Measurements from ENCODE around the gene GTPBP3. TPM values are rescaled to one million over a fixed set of nuclear protein-coding genes. Genes with fewer than 3 reads are reported as not detected.

GTPBP3 gene
- total RNA-seq, 1 experiment from 2014 or later = 73.0 TPM

DNA sequence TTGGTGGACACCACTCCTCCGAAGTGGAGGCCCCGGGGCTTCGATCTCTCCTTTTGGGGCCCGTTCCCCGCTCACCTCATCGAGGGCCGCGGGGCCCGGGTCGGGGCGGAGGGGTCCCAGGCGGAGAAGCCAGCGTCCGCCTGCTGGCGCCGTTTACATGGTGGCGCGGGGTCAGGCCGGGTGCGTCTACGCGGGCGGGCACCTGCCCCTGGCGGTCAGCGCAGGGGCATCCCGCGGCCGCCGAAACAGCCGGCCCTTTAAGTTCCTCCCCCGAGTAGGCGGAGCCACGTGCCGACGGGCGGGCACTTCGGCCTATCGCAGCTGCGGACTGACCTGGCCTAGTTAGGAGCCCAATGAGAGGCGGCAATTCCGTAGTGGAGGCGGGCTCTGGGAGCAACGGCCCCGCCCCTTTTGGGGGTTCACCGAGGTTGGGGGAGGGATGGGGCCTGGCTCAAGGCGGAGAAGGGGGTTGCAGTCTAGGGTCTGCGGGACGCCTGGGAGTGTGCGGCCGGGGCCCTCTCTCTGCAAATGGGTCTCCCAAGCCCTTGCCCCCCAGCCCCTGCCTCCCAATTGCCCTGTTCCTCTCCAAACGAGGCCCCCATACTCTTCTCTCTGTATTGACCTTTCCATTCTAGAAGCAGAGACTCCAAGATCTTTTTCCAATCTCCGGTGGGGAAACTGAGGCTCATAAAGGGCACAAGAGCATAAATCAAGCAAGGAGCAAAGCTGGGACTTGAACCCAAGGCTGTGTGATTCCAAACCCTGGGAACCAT, 34.0 kb upstream of the GTPBP3 start, which contains the start of gene ABHD8:
ABHD8 (minus strand) TSS at position 259 of the 773 bp plus-strand sequence. CDS start 1,809 bp downstream, outside the sequence.
- H3K79me2 ChIP-seq (ENCODE audit: insufficient read depth, low read length) = peaks cover 15% of the 10 kb centered on the region
- no TSS peak for BruUV-seq (replicated peaks)
- RAD21 ChIA-PET (ENCODE audit: low non-redundant PET in 1 of 2, low total read pairs in 2 of 2, uncharacterized antibody in 2 of 2, unreplicated experiment in 2 of 2) = no interaction called here
- CTCF ChIA-PET = no interaction called here
- peak within 1 kb of the TSS; percentile 48 to 54 for H3K4me3 ChIP-seq (replicated peaks in 1 of 2; ENCODE audit: low read depth in 1 of 2, low read length in 2 of 2)
- peak within 1 kb of the TSS; percentile 55 for H3K9ac ChIP-seq (ENCODE audit: low read length)
- no peaks in the 10 kb centered on the region for H3K27me3 ChIP-seq (ENCODE audit: insufficient read depth, low read length)
- no peak within 1 kb of the TSS for H2AFZ ChIP-seq (ENCODE audit: low read depth, low read length, poor library complexity, severe bottlenecking)
- peak within 1 kb of the TSS; percentile 50; the same call in 1 of the 2 replicates for H3K27ac ChIP-seq (ENCODE audit: low read depth, low read length)
- DNase-seq (ENCODE audit: low read depth, low spot score) (peak; percentile 92), ATAC-seq (peak; percentile 79)
- peaks cover 36 to 56% of the 10 kb centered on the region in 2 experiments for H3K4me1 ChIP-seq (ENCODE audit: control insufficient read depth in 1 of 2, insufficient read depth in 2 of 2, low read length in 2 of 2)
- intact Hi-C loops (cut with micrococcal nuclease) = no loop called here
- no peaks in the 10 kb centered on the region for H4K20me1 ChIP-seq (ENCODE audit: insufficient read depth)
- no peaks in the 10 kb centered on the region for H3K9me2 ChIP-seq (ENCODE audit: insufficient read depth)
- H3K9me3 ChIP-seq (ENCODE audit: control insufficient read depth in 1 of 2, insufficient read depth in 1 of 2, low read depth in 1 of 2, low read length in 2 of 2) = no peaks in the 10 kb centered on the region
- TF ChIP-seq, protein P1, sequence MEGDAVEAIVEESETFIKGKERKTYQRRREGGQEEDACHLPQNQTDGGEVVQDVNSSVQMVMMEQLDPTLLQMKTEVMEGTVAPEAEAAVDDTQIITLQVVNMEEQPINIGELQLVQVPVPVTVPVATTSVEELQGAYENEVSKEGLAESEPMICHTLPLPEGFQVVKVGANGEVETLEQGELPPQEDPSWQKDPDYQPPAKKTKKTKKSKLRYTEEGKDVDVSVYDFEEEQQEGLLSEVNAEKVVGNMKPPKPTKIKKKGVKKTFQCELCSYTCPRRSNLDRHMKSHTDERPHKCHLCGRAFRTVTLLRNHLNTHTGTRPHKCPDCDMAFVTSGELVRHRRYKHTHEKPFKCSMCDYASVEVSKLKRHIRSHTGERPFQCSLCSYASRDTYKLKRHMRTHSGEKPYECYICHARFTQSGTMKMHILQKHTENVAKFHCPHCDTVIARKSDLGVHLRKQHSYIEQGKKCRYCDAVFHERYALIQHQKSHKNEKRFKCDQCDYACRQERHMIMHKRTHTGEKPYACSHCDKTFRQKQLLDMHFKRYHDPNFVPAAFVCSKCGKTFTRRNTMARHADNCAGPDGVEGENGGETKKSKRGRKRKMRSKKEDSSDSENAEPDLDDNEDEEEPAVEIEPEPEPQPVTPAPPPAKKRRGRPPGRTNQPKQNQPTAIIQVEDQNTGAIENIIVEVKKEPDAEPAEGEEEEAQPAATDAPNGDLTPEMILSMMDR (IDR thresholded peaks at IDR 0.05 in 2 of 3, conservative IDR thresholded peaks at IDR 0.05 in 1 of 3; ENCODE audit: borderline replicate concordance in 1 of 3, insufficient read depth in 1 of 3, low read depth in 2 of 3, low read length in 2 of 3) = peak in 2 of 3 experiments; percentile 50 to 54; a peak in 3 of 6 replicates
- TF ChIP-seq, protein P2, sequence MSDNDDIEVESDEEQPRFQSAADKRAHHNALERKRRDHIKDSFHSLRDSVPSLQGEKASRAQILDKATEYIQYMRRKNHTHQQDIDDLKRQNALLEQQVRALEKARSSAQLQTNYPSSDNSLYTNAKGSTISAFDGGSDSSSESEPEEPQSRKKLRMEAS (IDR thresholded peaks at IDR 0.05) = no peak; the same call in 1 of the 2 replicates
- TF ChIP-seq POLR2AphosphoS5 (IDR thresholded peaks at IDR 0.05; ENCODE audit: low read depth, low read length) = peak; percentile 61
- TF ChIP-seq SP1 (IDR thresholded peaks at IDR 0.05; ENCODE audit: low read depth) = peak; percentile 96
- TF ChIP-seq ZFX (IDR thresholded peaks at IDR 0.05) = peak; percentile 26; the same call in 1 of the 2 replicates
- peak; percentile 46; the same call in 1 of the 2 replicates for TF ChIP-seq EGR1 (IDR thresholded peaks at IDR 0.05; ENCODE audit: low read depth)
- TF ChIP-seq EZH2phosphoT487 (IDR thresholded peaks at IDR 0.05; ENCODE audit: borderline replicate concordance) = no peak
- TF ChIP-seq EZH2 (IDR thresholded peaks at IDR 0.05) = no peak
- TF ChIP-seq SRF (IDR thresholded peaks at IDR 0.05; ENCODE audit: low read depth) = 0 out of 2 replicates have a peak, but pooled peaks have one; percentile 43
- peak; percentile 46 for TF ChIP-seq POLR2A (IDR thresholded peaks at IDR 0.05; ENCODE audit: borderline replicate concordance, extremely low read depth, insufficient read depth, insufficient read length)
- H3K36me3 ChIP-seq (ENCODE audit: control insufficient read depth in 1 of 2, insufficient read depth in 2 of 2, low read length in 2 of 2) = peaks cover 0 to 2% of the 10 kb centered on the region in 2 experiments; a peak in 1 of 4 replicates
- H3K4me2 ChIP-seq (ENCODE audit: low read length) = peak within 1 kb of the TSS; percentile 71
- POLR2A ChIA-PET = interaction anchor here (0.9 to 3.1 kb wide), 2 partner anchors 10 to 25 kb away, joined by 3 to 22 read pairs; no protein-coding TSS in a partner anchor
